ENCODE results near the gene CARD10. TPM values are rescaled to one million over a fixed set of nuclear protein-coding genes. Genes with fewer than 3 reads are reported as not detected.

Gene CARD10
- total RNA-seq, 1 donor from 2014 or later = 2.7 TPM

- H3K9me3 Mint-ChIP-seq (ENCODE audit: unreplicated experiment) = peaks cover 10% of the 10 kb centered on the region
- peaks cover 20% of the 10 kb centered on the region for H3K27me3 Mint-ChIP-seq (ENCODE audit: unreplicated experiment)
- H3K4me3 Mint-ChIP-seq (ENCODE audit: unreplicated experiment) = peak overlapping the region; percentile 61
- no peaks in the 10 kb centered on the region for H3K36me3 Mint-ChIP-seq (ENCODE audit: unreplicated experiment)
- DNase-seq = no peak
- H3K27ac Mint-ChIP-seq (ENCODE audit: unreplicated experiment) = peak overlapping the region; percentile 77
- TF ChIP-seq CTCF (IDR thresholded peaks at IDR 0.05; ENCODE audit: partially characterized antibody, unreplicated experiment) = no peak
- peaks cover 44% of the 10 kb centered on the region for H3K4me1 Mint-ChIP-seq (ENCODE audit: low read depth, unreplicated experiment)
These were observed 33.6 kb downstream of the CARD10 start for GRCh38 chr22:37485395-37486223.

- H3K9me3 Mint-ChIP-seq (ENCODE audit: unreplicated experiment) = peaks cover 10% of the 10 kb centered on the region
- H3K27ac Mint-ChIP-seq (ENCODE audit: unreplicated experiment) = peak overlapping the region; percentile 77
- no peak for TF ChIP-seq CTCF (IDR thresholded peaks at IDR 0.05; ENCODE audit: partially characterized antibody, unreplicated experiment)
- H3K36me3 Mint-ChIP-seq (ENCODE audit: unreplicated experiment) = no peaks in the 10 kb centered on the region
- H3K4me3 Mint-ChIP-seq (ENCODE audit: unreplicated experiment) = peak overlapping the region; percentile 61
- H3K27me3 Mint-ChIP-seq (ENCODE audit: unreplicated experiment) = peaks cover 16% of the 10 kb centered on the region
- H3K4me1 Mint-ChIP-seq (ENCODE audit: low read depth, unreplicated experiment) = peaks cover 39% of the 10 kb centered on the region
- no peak for DNase-seq
These were observed 34.5 kb downstream of the CARD10 start for GRCh38 chr22:37484480-37485394.

GRCh38 chr22:37483050-37483449 is 36.2 kb downstream of the CARD10 start:
- DNase-seq = no peak
- Mint-ChIP-seq H3K36me3 (ENCODE audit: unreplicated experiment) (no peaks in the 10 kb centered on the region), H3K4me3 (ENCODE audit: unreplicated experiment) (peak overlapping the region; percentile 26), H3K9me3 (ENCODE audit: unreplicated experiment) (peaks cover 10% of the 10 kb centered on the region), H3K27me3 (ENCODE audit: unreplicated experiment) (peaks cover 16% of the 10 kb centered on the region), H3K4me1 (ENCODE audit: low read depth, unreplicated experiment) (peaks cover 39% of the 10 kb centered on the region), H3K27ac (ENCODE audit: unreplicated experiment) (peak overlapping the region; percentile 91)
- TF ChIP-seq CTCF (IDR thresholded peaks at IDR 0.05; ENCODE audit: partially characterized antibody, unreplicated experiment) = no peak

- H3K9me3 Mint-ChIP-seq (ENCODE audit: unreplicated experiment) = peaks cover 7% of the 10 kb centered on the region
- peak overlapping the region; percentile 54 for H3K4me3 Mint-ChIP-seq (ENCODE audit: unreplicated experiment)
- DNase-seq = peak; percentile 67
- H3K27ac Mint-ChIP-seq (ENCODE audit: unreplicated experiment) = peak overlapping the region; percentile 91
- H3K27me3 Mint-ChIP-seq (ENCODE audit: unreplicated experiment) = peaks cover 14% of the 10 kb centered on the region
- TF ChIP-seq CTCF (IDR thresholded peaks at IDR 0.05; ENCODE audit: partially characterized antibody, unreplicated experiment) = no peak
- H3K4me1 Mint-ChIP-seq (ENCODE audit: low read depth, unreplicated experiment) = peaks cover 36% of the 10 kb centered on the region
- H3K36me3 Mint-ChIP-seq (ENCODE audit: unreplicated experiment) = no peaks in the 10 kb centered on the region
These were observed 37.0 kb downstream of the CARD10 start for GRCh38 chr22:37482244-37482643.

Measured in glutamatergic neuron (in vitro differentiated cells).